Activated CD8-positive, alpha-beta T cell treated with anti-CD3 and anti-CD28 coated beads for 36 hours (primary cell): Measurements from ENCODE around the gene CDH22. TPM values are rescaled to one million over a fixed set of nuclear protein-coding genes. Genes with fewer than 3 reads are reported as not detected.

Source experiments
- ATAC-seq: fragments of 200-7000 bp; cut with Tn5 transposase; one replicate; pipeline ENCODE4 v1.10.0; 2021; ENCODE audit warnings: mild to moderate bottlenecking, moderate library complexity
- CTCF ChIA-PET: fragments of 350-600 bp; sonication (Branson Sonifier 250); formaldehyde crosslinking; loops from one replicate; lab custom pipeline; 2021; ENCODE audit warnings: antibody characterized with exemption; lab: Charles Lee
- POLR2A ChIA-PET: fragments of 350-600 bp; sonication (Branson Sonifier 250); formaldehyde crosslinking; loops from one replicate; lab custom pipeline; 2021; ENCODE audit warnings: antibody characterized with exemption; lab: Charles Lee
- DNase-seq: peaks from one replicate; pipeline ENCODE4 v3.0.0-alpha.2; 2020
- H3K27ac Mint-ChIP-seq: one replicate; pipeline ENCODE4 v1.8.0; 2021; ENCODE audit warnings: mild to moderate bottlenecking, mixed read lengths
- H3K27me3 Mint-ChIP-seq: one replicate; pipeline ENCODE4 v1.8.0; 2021; ENCODE audit warnings: mixed read lengths
- H3K36me3 Mint-ChIP-seq: one replicate; pipeline ENCODE4 v1.8.0; 2021; ENCODE audit warnings: low read depth, mixed read lengths
- H3K4me1 Mint-ChIP-seq: one replicate; pipeline ENCODE4 v1.8.0; 2021; ENCODE audit warnings: low read depth, mixed read lengths
- H3K4me3 Mint-ChIP-seq: one replicate; pipeline ENCODE4 v1.8.0; 2021; ENCODE audit warnings: mild to moderate bottlenecking, moderate library complexity, mixed read lengths
- H3K9me3 Mint-ChIP-seq: one replicate; pipeline ENCODE4 v1.8.0; 2021; ENCODE audit warnings: mixed read lengths
- CTCF ChIP-seq: fragments of 200-600 bp; IDR thresholded peaks from one replicate; pipeline ENCODE4 v1.8.0; 2022; ENCODE audit warnings: antibody characterized with exemption, mild to moderate bottlenecking
- intact Hi-C: fragments of 100-400 bp; cut with micrococcal nuclease; formaldehyde crosslinking; loops from one replicate; pipeline ENCODE4 v1.10.0; 2022
- total RNA-seq, 2 experiments: library from RNA; stranded (reverse); gene quantifications; one replicate each; pipeline ENCODE4 v1.2.3, GENCODE V29; 2021

The CDH22 gene
- total RNA-seq, 2 experiments from 2014 or later, result not detected

DNA sequence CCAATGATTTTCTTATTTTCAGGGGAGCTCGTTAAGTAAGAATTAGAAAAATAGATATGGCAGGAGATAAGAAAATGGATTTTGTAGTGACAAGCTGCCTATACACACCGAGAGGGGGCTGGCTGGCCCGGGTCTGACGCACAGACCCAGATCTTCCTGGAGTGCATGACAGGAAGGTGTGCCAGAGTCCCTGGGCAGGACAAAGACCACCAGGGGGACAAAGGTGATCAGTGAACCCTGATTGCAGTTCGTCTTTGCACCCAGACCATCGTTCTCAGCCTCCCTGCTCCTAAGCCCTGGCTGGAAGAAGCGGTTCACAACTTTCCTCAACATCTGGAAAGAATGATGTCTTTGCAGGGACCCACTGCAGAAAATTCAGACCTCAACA lies 24.3 kb downstream of the CDH22 start:
- no peak for TF ChIP-seq CTCF
- Mint-ChIP-seq H3K27ac (no peak overlapping the region), H3K27me3 (peaks cover 25% of the 10 kb centered on the region), H3K9me3 (no peaks in the 10 kb centered on the region), H3K4me1 (no peaks in the 10 kb centered on the region), H3K4me3 (no peak overlapping the region), H3K36me3 (no peaks in the 10 kb centered on the region)
- intact Hi-C loops, result no loop called here
- ChIA-PET POLR2A (no interaction called here), CTCF (interaction anchor here (1.2 to 1.5 kb wide), 2 partner anchors 21 to 65 kb away, joined by 3 read pairs; no protein-coding TSS in a partner anchor)
- ATAC-seq (no peak), DNase-seq (no peak)

- H3K4me3 Mint-ChIP-seq, result no peak overlapping the region
- no peak overlapping the region for H3K27ac Mint-ChIP-seq
- ATAC-seq (no peak), DNase-seq (no peak)
- H3K9me3 Mint-ChIP-seq, result no peaks in the 10 kb centered on the region
- H3K4me1 Mint-ChIP-seq, result no peaks in the 10 kb centered on the region
- H3K36me3 Mint-ChIP-seq, result no peaks in the 10 kb centered on the region
- intact Hi-C loops, result no loop called here
- ChIA-PET POLR2A (no interaction called here), CTCF (interaction anchor here (1.2 to 1.5 kb wide), 2 partner anchors 22 to 65 kb away, joined by 3 read pairs; no protein-coding TSS in a partner anchor)
- no peak for TF ChIP-seq CTCF
- peaks cover 28% of the 10 kb centered on the region for H3K27me3 Mint-ChIP-seq
Measured at GRCh38 chr20:46283426-46284039, 24.8 kb downstream of the CDH22 start.

DNA sequence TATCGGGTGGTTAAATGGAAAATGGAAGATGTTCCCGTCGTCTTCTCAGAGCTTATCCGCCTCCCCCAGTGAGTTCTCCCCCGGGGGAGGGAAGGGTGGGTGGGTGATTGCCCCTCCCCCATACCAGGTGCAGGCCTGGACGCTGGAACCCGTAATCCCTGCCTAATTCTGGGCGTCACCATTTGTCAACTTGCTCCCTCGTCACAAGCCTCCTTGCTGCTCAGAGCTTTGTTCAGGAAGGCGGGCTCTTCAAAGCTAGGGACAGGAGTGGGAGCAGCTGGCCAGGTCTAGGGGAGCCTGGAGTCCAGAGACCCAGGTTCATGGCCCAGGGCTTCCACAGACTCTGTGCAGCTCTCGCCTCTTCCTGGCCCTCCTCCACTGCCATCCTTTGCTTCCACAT lies 25.6 kb downstream of the CDH22 start:
- Mint-ChIP-seq H3K4me1 (no peaks in the 10 kb centered on the region), H3K4me3 (no peak overlapping the region), H3K27me3 (peaks cover 30% of the 10 kb centered on the region), H3K9me3 (no peaks in the 10 kb centered on the region), H3K27ac (no peak overlapping the region), H3K36me3 (no peaks in the 10 kb centered on the region)
- DNase-seq, result no peak
- CTCF ChIA-PET, result no interaction called here
- no peak for TF ChIP-seq CTCF
- intact Hi-C loops, result no loop called here
- no peak for ATAC-seq
- POLR2A ChIA-PET, result no interaction called here

DNA sequence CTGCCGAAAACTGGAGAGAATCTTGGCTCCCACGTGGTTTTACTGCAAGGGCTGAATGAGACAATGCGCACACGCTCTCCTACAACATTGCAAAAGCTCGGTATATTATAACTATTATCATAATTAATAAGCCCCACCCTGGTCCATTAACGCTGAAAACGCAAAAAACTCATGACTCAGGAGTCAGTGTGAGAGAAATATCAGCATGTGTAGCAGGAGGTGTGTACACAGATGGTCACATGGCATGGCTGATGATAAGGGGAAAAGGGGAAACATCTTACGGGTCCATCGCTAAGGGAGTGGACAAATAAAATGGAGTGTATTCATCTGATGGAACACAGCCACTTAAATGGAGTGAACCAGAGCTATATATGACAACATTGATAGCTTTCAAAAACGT lies 29.2 kb downstream of the CDH22 start:
- no peak overlapping the region for H3K27ac Mint-ChIP-seq
- no peak for ATAC-seq
- CTCF ChIA-PET, result interaction anchor here (0.9 to 1.4 kb wide), 3 partner anchors 27 to 146 kb away, joined by 3 to 5 read pairs (median 3); no protein-coding TSS in a partner anchor
- H3K36me3 Mint-ChIP-seq, result no peaks in the 10 kb centered on the region
- no peak overlapping the region for H3K4me3 Mint-ChIP-seq
- POLR2A ChIA-PET, result no interaction called here
- DNase-seq, result no peak
- no peaks in the 10 kb centered on the region for H3K9me3 Mint-ChIP-seq
- intact Hi-C loops, result no loop called here
- peaks cover 44% of the 10 kb centered on the region for H3K27me3 Mint-ChIP-seq
- no peak for TF ChIP-seq CTCF
- H3K4me1 Mint-ChIP-seq, result no peaks in the 10 kb centered on the region

DNA sequence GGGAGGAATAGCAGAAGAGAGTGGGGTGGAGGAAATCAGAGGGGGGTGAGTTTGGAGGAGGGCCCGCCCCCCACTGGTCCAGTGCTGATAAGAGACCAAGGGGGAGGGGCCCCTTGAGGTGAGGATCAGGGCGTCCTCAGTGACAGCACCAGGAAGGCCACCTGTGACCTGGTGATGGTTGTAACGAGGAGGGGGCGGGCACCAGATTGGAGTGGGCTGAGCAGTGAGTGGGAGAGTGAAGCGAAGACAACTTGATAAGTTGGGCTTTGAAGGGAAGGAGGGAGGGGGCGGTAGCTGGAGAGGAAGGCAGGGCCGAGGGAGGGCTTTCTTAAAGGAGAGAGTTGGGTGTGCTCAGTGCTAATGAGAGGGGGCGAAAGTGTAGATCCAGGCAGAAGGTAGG lies 30.7 kb downstream of the CDH22 start:
- no peak for DNase-seq
- no peak for TF ChIP-seq CTCF
- ChIA-PET CTCF (interaction anchor here (1.4 kb wide), 1 partner anchor 145 kb away, joined by 5 read pairs; no protein-coding TSS in a partner anchor), POLR2A (no interaction called here)
- Mint-ChIP-seq H3K27ac (no peak overlapping the region), H3K4me3 (no peak overlapping the region), H3K4me1 (no peaks in the 10 kb centered on the region), H3K36me3 (no peaks in the 10 kb centered on the region), H3K9me3 (no peaks in the 10 kb centered on the region), H3K27me3 (peaks cover 43% of the 10 kb centered on the region)
- no peak for ATAC-seq
- intact Hi-C loops, result no loop called here
